HG03108 (cell line): Measurements from ENCODE around the gene PHC2.

Experiments used
- ATAC-seq: cut with Tn5 transposase; IDR thresholded peaks from one replicate; pipeline ENCODE4 v1.9.1; 2021; ENCODE audit warnings: moderate library complexity; ENCODE audit not compliant: unreplicated experiment

Gene PHC2

GRCh38 chr1:33424610-33425009 lies 6.3 kb downstream of the PHC2 start:
- no peak for ATAC-seq

- ATAC-seq: no peak
These were observed 6.7 kb downstream of the PHC2 start for GRCh38 chr1:33424205-33424604.

GRCh38 chr1:33420870-33421775 lies 9.8 kb downstream of the PHC2 start:
- no peak for ATAC-seq

- ATAC-seq: no peak
These were observed 12.1 kb downstream of the PHC2 start for GRCh38 chr1:33418811-33419210.

- no peak for ATAC-seq
These were observed 16.0 kb downstream of the PHC2 start for GRCh38 chr1:33414879-33415278.

GRCh38 chr1:33410091-33410701 lies 20.7 kb downstream of the PHC2 start:
- no peak for ATAC-seq

- no peak for ATAC-seq
These were observed 22.8 kb downstream of the PHC2 start for GRCh38 chr1:33408093-33408436.

GRCh38 chr1:33407352-33408092 lies 23.4 kb downstream of the PHC2 start:
- ATAC-seq: no peak

GRCh38 chr1:33402206-33402605 lies 28.7 kb downstream of the PHC2 start:
- no peak for ATAC-seq

GRCh38 chr1:33401471-33401870 lies 29.4 kb downstream of the PHC2 start:
- ATAC-seq: no peak

GRCh38 chr1:33400153-33400911 lies 30.6 kb downstream of the PHC2 start:
- ATAC-seq: no peak

GRCh38 chr1:33399375-33399774 lies 31.5 kb downstream of the PHC2 start:
- ATAC-seq: no peak

GRCh38 chr1:33397994-33398393 lies 32.9 kb downstream of the PHC2 start:
- ATAC-seq: no peak

GRCh38 chr1:33397125-33397506 lies 33.8 kb downstream of the PHC2 start:
- no peak for ATAC-seq

GRCh38 chr1:33396188-33397124 lies 34.4 kb downstream of the PHC2 start:
- ATAC-seq: no peak

- ATAC-seq: no peak
These were observed 36.1 kb downstream of the PHC2 start for GRCh38 chr1:33394770-33395169.

- ATAC-seq: no peak
These were observed 36.9 kb downstream of the PHC2 start for GRCh38 chr1:33393991-33394390.

- no peak for ATAC-seq
These were observed 37.4 kb downstream of the PHC2 start for GRCh38 chr1:33393524-33393923.

GRCh38 chr1:33392639-33393038 lies 38.3 kb downstream of the PHC2 start:
- ATAC-seq: no peak

- ATAC-seq: no peak
These were observed 38.7 kb downstream of the PHC2 start for GRCh38 chr1:33392206-33392605.
